ENCODE data around the gene PRR5L. TPM values are rescaled to one million over a fixed set of nuclear protein-coding genes. Genes with fewer than 3 reads are reported as not detected.
"Not testable (repeated sequence)": the region's sequence is repeated elsewhere in the genome, so short reads cannot be mapped to it uniquely, and the experiment has no call there.

PRR5L gene
- polyA plus RNA-seq, 1 of the 3 experiments (the other 2 are of a cell fraction) = 0.46 TPM

DNA sequence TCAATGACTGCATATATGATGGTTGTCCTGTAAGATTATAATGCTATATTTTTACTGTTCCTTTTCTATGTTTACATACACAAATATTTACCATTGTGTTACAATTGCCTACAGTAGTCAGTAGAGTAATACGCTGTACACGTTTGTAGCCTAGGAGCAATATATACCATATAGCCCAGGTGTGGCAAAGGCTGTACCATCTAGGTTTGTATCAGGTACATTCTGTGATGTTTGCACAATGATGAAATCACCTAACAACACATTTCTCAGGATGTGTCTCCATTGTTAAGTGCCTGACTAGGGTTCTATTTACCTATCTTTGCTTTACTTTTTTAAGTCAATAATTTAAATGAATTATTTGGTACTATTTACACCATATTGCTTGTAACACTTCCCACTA, 21.9 kb downstream of the PRR5L start:
- H3K4me3 ChIP-seq (ENCODE audit: low read depth in 2 of 2, low read length in 1 of 2) = no peak overlapping the region
- POLR2A ChIA-PET = no interaction called here
- H3K27me3 ChIP-seq (ENCODE audit: insufficient read depth) = no peaks in the 10 kb centered on the region; the same call in 1 of the 2 replicates
- H3K9me3 ChIP-seq = no peaks in the 10 kb centered on the region
- CTCF ChIA-PET = interaction anchor here (1.5 kb wide), 1 partner anchor 22 kb away, joined by 3 read pairs; the partner anchor contains the start of gene PRR5L
- no peak overlapping the region for H2AFZ ChIP-seq (ENCODE audit: low read depth)
- DNase-seq = no peak
- H3K9ac ChIP-seq = no peak overlapping the region
- no peaks in the 10 kb centered on the region for H3K79me2 ChIP-seq (ENCODE audit: insufficient read depth)
- H3K27ac ChIP-seq (ENCODE audit: low read depth in 2 of 2, low read length in 1 of 2) = no peak overlapping the region
- H4K20me1 ChIP-seq (ENCODE audit: insufficient read depth) = no peaks in the 10 kb centered on the region
- TF ChIP-seq EP300 (IDR thresholded peaks at IDR 0.05; ENCODE audit: borderline replicate concordance in 1 of 2, low read depth in 1 of 2, low read length in 1 of 2) (no peak), GABPA (IDR thresholded peaks at IDR 0.05; ENCODE audit: low read depth) (no peak), NFIC (IDR thresholded peaks at IDR 0.05; ENCODE audit: borderline replicate concordance) (no peak), RXRA (IDR thresholded peaks at IDR 0.05; ENCODE audit: borderline replicate concordance, low read depth) (no peak), GATA2 (CRISPR knock-in tag; IDR thresholded peaks at IDR 0.05) (no peak), EZH2phosphoT487 (IDR thresholded peaks at IDR 0.05; ENCODE audit: borderline replicate concordance, low read depth) (no peak), FOSL2 (IDR thresholded peaks at IDR 0.05; ENCODE audit: borderline replicate concordance, low read depth) (no peak), RCOR1 (IDR thresholded peaks at IDR 0.05; ENCODE audit: low read length) (no peak), RFX5 (IDR thresholded peaks at IDR 0.05; ENCODE audit: low read length) (no peak), TEAD4 (IDR thresholded peaks at IDR 0.05; ENCODE audit: borderline replicate concordance, insufficient read depth) (no peak), MXI1 (IDR thresholded peaks at IDR 0.05; ENCODE audit: low read depth, low read length) (no peak), ELF1 (IDR thresholded peaks at IDR 0.05) (no peak), NRF1 (IDR thresholded peaks at IDR 0.05; ENCODE audit: low read depth, low read length) (no peak), RAD21 (IDR thresholded peaks at IDR 0.05; ENCODE audit: low read length) (no peak), MEF2A (IDR thresholded peaks at IDR 0.05; ENCODE audit: borderline replicate concordance, low read depth) (no peak)
- TF ChIP-seq, protein P1, sequence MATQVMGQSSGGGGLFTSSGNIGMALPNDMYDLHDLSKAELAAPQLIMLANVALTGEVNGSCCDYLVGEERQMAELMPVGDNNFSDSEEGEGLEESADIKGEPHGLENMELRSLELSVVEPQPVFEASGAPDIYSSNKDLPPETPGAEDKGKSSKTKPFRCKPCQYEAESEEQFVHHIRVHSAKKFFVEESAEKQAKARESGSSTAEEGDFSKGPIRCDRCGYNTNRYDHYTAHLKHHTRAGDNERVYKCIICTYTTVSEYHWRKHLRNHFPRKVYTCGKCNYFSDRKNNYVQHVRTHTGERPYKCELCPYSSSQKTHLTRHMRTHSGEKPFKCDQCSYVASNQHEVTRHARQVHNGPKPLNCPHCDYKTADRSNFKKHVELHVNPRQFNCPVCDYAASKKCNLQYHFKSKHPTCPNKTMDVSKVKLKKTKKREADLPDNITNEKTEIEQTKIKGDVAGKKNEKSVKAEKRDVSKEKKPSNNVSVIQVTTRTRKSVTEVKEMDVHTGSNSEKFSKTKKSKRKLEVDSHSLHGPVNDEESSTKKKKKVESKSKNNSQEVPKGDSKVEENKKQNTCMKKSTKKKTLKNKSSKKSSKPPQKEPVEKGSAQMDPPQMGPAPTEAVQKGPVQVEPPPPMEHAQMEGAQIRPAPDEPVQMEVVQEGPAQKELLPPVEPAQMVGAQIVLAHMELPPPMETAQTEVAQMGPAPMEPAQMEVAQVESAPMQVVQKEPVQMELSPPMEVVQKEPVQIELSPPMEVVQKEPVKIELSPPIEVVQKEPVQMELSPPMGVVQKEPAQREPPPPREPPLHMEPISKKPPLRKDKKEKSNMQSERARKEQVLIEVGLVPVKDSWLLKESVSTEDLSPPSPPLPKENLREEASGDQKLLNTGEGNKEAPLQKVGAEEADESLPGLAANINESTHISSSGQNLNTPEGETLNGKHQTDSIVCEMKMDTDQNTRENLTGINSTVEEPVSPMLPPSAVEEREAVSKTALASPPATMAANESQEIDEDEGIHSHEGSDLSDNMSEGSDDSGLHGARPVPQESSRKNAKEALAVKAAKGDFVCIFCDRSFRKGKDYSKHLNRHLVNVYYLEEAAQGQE (IDR thresholded peaks at IDR 0.05; ENCODE audit: low read depth, low read length) = no peak
- TF ChIP-seq, protein P2, sequence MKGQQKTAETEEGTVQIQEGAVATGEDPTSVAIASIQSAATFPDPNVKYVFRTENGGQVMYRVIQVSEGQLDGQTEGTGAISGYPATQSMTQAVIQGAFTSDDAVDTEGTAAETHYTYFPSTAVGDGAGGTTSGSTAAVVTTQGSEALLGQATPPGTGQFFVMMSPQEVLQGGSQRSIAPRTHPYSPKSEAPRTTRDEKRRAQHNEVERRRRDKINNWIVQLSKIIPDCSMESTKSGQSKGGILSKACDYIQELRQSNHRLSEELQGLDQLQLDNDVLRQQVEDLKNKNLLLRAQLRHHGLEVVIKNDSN (IDR thresholded peaks at IDR 0.05; ENCODE audit: borderline replicate concordance, low read depth) = no peak
- TF ChIP-seq, protein P3, sequence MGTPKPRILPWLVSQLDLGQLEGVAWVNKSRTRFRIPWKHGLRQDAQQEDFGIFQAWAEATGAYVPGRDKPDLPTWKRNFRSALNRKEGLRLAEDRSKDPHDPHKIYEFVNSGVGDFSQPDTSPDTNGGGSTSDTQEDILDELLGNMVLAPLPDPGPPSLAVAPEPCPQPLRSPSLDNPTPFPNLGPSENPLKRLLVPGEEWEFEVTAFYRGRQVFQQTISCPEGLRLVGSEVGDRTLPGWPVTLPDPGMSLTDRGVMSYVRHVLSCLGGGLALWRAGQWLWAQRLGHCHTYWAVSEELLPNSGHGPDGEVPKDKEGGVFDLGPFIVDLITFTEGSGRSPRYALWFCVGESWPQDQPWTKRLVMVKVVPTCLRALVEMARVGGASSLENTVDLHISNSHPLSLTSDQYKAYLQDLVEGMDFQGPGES (IDR thresholded peaks at IDR 0.05; ENCODE audit: low read depth, low read length) = no peak
- TF ChIP-seq, protein P4, sequence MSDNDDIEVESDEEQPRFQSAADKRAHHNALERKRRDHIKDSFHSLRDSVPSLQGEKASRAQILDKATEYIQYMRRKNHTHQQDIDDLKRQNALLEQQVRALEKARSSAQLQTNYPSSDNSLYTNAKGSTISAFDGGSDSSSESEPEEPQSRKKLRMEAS (IDR thresholded peaks at IDR 0.05; ENCODE audit: low read depth) = no peak
- WGBS (ENCODE audit: low lambda C conversion rate) = 6% methylated on average over 2 of the region's 2 CpGs
- no peaks in the 10 kb centered on the region for H3F3A ChIP-seq (replicated peaks; ENCODE audit: insufficient read depth)
- H3K4me2 ChIP-seq = no peak overlapping the region
- no peaks in the 10 kb centered on the region for H3K36me3 ChIP-seq (replicated peaks in 1 of 2; ENCODE audit: control insufficient read depth in 1 of 2, insufficient read depth in 2 of 2, low read length in 1 of 2)
- H3K9me2 ChIP-seq = no peaks in the 10 kb centered on the region
- H3K4me1 ChIP-seq (ENCODE audit: control insufficient read depth in 1 of 2, insufficient read depth in 2 of 2, low read depth in 1 of 2, low read length in 1 of 2) = no peaks in the 10 kb centered on the region

DNA sequence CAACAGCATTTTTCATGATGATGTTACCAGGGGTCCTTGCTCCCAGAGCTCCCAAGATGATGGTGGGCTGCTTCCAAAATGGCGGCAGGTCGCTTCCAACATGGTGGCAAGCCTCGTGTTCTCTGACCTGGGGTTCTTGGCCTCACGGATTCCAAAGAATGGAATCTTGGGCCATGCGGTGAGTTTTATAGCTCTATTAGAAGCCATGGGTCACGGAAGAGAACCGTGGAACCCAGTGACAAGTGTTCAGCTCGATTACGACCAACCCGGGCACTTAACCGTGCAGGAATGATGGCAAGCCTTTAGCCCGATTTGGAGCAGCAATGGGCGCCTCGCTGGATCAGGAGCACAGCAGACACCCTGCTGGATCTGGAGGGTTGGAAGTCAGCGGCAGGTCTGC, 28.9 kb downstream of the PRR5L start:
- CTCF ChIA-PET = not testable (repeated sequence)

DNA sequence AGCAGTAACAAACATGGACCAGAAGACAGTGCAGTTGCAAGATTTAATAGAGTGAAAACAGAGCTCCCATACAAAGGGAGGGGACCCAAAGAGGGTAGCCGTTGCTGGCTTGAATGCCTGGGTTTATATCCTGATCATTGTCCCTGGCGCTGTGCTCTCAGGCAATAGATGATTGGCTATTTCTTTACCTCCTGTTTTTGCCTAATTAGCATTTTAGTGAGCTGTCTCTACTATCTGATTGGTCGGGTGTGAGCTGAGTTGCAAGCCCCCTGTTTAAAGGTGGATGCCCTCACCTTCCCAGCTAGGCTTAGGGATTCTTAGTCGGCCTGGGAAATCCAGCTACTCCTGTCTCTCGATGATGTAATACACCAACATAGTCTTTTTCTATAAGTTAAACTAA, 29.3 kb downstream of the PRR5L start:
- H3K9me3 ChIP-seq; H3K9ac ChIP-seq; CTCF ChIA-PET; H3K79me2 ChIP-seq (ENCODE audit: insufficient read depth); H3K27me3 ChIP-seq (ENCODE audit: insufficient read depth); H3K4me3 ChIP-seq (ENCODE audit: low read depth in 2 of 2, low read length in 1 of 2); H3K27ac ChIP-seq (ENCODE audit: low read depth in 2 of 2, low read length in 1 of 2); H3K9me2 ChIP-seq; DNase-seq; H3K4me2 ChIP-seq; H2AFZ ChIP-seq (ENCODE audit: low read depth); H4K20me1 ChIP-seq (ENCODE audit: insufficient read depth); H3K36me3 ChIP-seq (replicated peaks in 1 of 2; ENCODE audit: control insufficient read depth in 1 of 2, insufficient read depth in 2 of 2, low read length in 1 of 2); POLR2A ChIA-PET; H3F3A ChIP-seq (replicated peaks; ENCODE audit: insufficient read depth); H3K4me1 ChIP-seq (ENCODE audit: control insufficient read depth in 1 of 2, insufficient read depth in 2 of 2, low read depth in 1 of 2, low read length in 1 of 2): not testable (repeated sequence)
- 47% methylated on average over 5 of the region's 5 CpGs for WGBS (ENCODE audit: low lambda C conversion rate)

More for the DNA sequence above, 28.9 kb downstream of the PRR5L start:
- H3K4me1 ChIP-seq (ENCODE audit: control insufficient read depth in 1 of 2, insufficient read depth in 2 of 2, low read depth in 1 of 2, low read length in 1 of 2); H3F3A ChIP-seq (replicated peaks; ENCODE audit: insufficient read depth); DNase-seq; H3K9me3 ChIP-seq; H3K4me2 ChIP-seq; H3K9ac ChIP-seq; POLR2A ChIA-PET; H4K20me1 ChIP-seq (ENCODE audit: insufficient read depth); H3K4me3 ChIP-seq (ENCODE audit: low read depth in 2 of 2, low read length in 1 of 2); H3K36me3 ChIP-seq (replicated peaks in 1 of 2; ENCODE audit: control insufficient read depth in 1 of 2, insufficient read depth in 2 of 2, low read length in 1 of 2); H3K27ac ChIP-seq (ENCODE audit: low read depth in 2 of 2, low read length in 1 of 2); H2AFZ ChIP-seq (ENCODE audit: low read depth); H3K27me3 ChIP-seq (ENCODE audit: insufficient read depth); H3K9me2 ChIP-seq; H3K79me2 ChIP-seq (ENCODE audit: insufficient read depth): not testable (repeated sequence)
- 73% methylated on average over 13 of the region's 15 CpGs for whole genome bisulfite sequencing (ENCODE audit: low lambda C conversion rate)

All from SK-N-SH (cell line).